PFSK-1 (cell line): ENCODE results near the gene NR6A1.

ENCODE experiments used
- FOXP2 ChIP-seq: optimal IDR thresholded peaks from 2 replicates; pipeline ENCODE3; 2011; ENCODE audit warnings: borderline replicate concordance, control low read depth, inconsistent platforms; ENCODE audit not compliant: insufficient read depth; ENCODE audit errors: extremely low read length, extremely low read depth
- POLR2AphosphoS5 ChIP-seq: IDR thresholded peaks from 2 replicates; pipeline ENCODE4 v1.6.1; 2012; ENCODE audit warnings: low read depth, mild to moderate bottlenecking, control low read depth, low read length, moderate library complexity
- SIN3A ChIP-seq: IDR thresholded peaks from 2 replicates; pipeline ENCODE4 v1.6.1; 2012; ENCODE audit warnings: mild to moderate bottlenecking, low read length, moderate library complexity, borderline replicate concordance; ENCODE audit not compliant: insufficient read depth
- TAF1 ChIP-seq: IDR thresholded peaks from 2 replicates; pipeline ENCODE4 v1.6.1; 2012; ENCODE audit warnings: low read length, control low read depth, borderline replicate concordance; ENCODE audit not compliant: insufficient read depth
- TF ChIP-seq, protein P1 (sequence below), 2 experiments: IDR thresholded peaks; 2 replicates each; pipeline versions ENCODE4 v1.6.1 to v1.8.0; 2011 to 2012; ENCODE audit warnings: low read depth in 2 of 2, low read length in 2 of 2, control low read depth in 1 of 2, inconsistent platforms in 1 of 2, mild to moderate bottlenecking in 1 of 2, moderate library complexity in 1 of 2; ENCODE audit not compliant: insufficient read depth in 1 of 2

DNA sequence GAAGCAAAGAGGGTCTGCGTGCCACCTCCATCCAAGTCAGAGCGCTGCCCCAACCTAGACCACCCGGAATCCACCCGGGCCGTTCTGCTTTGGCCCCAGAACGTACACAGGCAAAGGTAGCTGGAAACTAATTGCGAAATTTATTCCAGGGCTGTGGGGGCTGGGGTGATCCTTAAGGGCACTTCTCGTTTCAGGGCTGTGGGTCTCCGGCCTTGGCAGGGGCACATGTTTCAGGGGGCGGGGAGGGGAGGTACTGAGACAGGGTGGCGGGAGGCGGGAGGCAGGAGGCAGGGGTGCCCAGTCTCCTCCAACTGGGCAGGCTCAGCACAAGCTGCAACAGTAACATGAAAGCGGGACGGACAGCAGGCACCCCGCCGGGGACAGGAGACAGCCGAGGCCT, 290.0 kb downstream of the NR6A1 start:
- TF ChIP-seq, protein P1, sequence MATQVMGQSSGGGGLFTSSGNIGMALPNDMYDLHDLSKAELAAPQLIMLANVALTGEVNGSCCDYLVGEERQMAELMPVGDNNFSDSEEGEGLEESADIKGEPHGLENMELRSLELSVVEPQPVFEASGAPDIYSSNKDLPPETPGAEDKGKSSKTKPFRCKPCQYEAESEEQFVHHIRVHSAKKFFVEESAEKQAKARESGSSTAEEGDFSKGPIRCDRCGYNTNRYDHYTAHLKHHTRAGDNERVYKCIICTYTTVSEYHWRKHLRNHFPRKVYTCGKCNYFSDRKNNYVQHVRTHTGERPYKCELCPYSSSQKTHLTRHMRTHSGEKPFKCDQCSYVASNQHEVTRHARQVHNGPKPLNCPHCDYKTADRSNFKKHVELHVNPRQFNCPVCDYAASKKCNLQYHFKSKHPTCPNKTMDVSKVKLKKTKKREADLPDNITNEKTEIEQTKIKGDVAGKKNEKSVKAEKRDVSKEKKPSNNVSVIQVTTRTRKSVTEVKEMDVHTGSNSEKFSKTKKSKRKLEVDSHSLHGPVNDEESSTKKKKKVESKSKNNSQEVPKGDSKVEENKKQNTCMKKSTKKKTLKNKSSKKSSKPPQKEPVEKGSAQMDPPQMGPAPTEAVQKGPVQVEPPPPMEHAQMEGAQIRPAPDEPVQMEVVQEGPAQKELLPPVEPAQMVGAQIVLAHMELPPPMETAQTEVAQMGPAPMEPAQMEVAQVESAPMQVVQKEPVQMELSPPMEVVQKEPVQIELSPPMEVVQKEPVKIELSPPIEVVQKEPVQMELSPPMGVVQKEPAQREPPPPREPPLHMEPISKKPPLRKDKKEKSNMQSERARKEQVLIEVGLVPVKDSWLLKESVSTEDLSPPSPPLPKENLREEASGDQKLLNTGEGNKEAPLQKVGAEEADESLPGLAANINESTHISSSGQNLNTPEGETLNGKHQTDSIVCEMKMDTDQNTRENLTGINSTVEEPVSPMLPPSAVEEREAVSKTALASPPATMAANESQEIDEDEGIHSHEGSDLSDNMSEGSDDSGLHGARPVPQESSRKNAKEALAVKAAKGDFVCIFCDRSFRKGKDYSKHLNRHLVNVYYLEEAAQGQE (IDR thresholded peaks at IDR 0.05; ENCODE audit: insufficient read depth in 1 of 2, low read depth in 2 of 2, low read length in 2 of 2), result no peak
- TF ChIP-seq POLR2AphosphoS5 (no peak), SIN3A (no peak), TAF1 (no peak), FOXP2 (no peak)
